Hepatocyte (in vitro differentiated cells): ENCODE measurements around the gene SH2D3C.

Source experiments
- CTCF ChIP-seq: fragments of 200-600 bp; sonication (generic); IDR thresholded peaks from 2 replicates; pipeline ENCODE4 v1.5.1; 2016; ENCODE audit warnings: antibody characterized with exemption, mild to moderate bottlenecking; ENCODE audit not compliant: poor library complexity
- EZH2 ChIP-seq: fragments of 200-600 bp; sonication (generic); IDR thresholded peaks from 2 replicates; pipeline ENCODE4 v1.6.1; 2016; ENCODE audit warnings: antibody characterized with exemption, mild to moderate bottlenecking, borderline replicate concordance
- EZH2phosphoT487 ChIP-seq: fragments of 200-600 bp; sonication (generic); IDR thresholded peaks from one replicate; pipeline ENCODE4 v1.6.1; 2018; ENCODE audit warnings: antibody characterized with exemption, mild to moderate bottlenecking, low read depth, moderate library complexity; ENCODE audit not compliant: unreplicated experiment, severe bottlenecking

- TF ChIP-seq CTCF (no peak), EZH2phosphoT487 (no peak), EZH2 (no peak)
These were observed 8.4 kb downstream of the SH2D3C start for GRCh38 chr9:127769929-127770582.
